Measurements from ENCODE around the gene FICD.

FICD gene
- long read RNA-seq, transcript FICD-204 (3 exons, 3,347 nt): major isoform, 29 of 38 reads
- long read RNA-seq, partial matches to known transcripts: 1 of 38 reads
- long read RNA-seq, other reads (novel, unspliced or antisense): 5 of 38 reads

DNA sequence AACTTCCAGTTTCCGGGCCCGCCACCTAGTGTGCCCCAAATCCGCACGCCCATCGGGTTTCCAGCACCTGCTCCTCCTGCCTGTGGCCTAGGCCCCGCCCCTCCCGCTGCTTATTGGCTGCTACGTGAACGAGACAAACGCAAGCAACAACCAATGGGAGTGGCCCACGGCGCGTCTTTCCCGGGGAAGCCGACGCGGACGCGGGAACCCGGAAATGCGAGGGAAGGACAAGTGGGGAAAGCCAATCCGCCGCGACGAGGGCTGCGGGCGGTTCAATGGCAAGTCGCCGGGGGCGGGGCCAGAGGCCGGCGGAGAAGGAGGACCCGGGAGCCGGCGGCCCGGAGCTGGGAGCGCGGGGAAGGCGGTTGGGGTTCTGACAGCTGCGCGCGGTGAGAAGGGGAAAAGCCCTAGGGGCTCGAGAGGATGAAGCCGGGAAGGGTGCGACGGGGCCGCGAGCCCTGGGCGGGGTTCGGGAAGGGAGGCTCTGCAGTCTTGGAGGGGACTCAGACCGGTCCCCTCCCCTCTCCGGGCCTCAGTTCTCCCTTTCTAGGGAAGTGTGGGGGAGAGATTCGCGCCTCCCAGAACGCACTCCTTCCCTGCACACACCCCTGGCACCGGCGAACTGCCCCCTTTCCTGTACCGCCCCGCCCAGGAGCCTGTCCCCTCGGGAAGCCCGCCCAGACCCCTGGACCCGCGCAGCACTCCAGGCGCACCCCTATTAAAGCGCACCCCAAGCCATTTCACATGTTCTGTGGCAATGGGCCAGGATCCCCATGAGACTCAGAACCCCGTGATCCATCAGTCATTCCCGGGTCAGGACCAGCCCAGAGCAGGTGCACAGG, at the start of gene FICD:
TSS of gene FICD (plus strand) at position 305 of the 842 bp plus-strand sequence. CDS start 1,696 bp downstream, outside the sequence.
- TF ChIP-seq, protein P1, sequence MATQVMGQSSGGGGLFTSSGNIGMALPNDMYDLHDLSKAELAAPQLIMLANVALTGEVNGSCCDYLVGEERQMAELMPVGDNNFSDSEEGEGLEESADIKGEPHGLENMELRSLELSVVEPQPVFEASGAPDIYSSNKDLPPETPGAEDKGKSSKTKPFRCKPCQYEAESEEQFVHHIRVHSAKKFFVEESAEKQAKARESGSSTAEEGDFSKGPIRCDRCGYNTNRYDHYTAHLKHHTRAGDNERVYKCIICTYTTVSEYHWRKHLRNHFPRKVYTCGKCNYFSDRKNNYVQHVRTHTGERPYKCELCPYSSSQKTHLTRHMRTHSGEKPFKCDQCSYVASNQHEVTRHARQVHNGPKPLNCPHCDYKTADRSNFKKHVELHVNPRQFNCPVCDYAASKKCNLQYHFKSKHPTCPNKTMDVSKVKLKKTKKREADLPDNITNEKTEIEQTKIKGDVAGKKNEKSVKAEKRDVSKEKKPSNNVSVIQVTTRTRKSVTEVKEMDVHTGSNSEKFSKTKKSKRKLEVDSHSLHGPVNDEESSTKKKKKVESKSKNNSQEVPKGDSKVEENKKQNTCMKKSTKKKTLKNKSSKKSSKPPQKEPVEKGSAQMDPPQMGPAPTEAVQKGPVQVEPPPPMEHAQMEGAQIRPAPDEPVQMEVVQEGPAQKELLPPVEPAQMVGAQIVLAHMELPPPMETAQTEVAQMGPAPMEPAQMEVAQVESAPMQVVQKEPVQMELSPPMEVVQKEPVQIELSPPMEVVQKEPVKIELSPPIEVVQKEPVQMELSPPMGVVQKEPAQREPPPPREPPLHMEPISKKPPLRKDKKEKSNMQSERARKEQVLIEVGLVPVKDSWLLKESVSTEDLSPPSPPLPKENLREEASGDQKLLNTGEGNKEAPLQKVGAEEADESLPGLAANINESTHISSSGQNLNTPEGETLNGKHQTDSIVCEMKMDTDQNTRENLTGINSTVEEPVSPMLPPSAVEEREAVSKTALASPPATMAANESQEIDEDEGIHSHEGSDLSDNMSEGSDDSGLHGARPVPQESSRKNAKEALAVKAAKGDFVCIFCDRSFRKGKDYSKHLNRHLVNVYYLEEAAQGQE (IDR thresholded peaks at IDR 0.05; ENCODE audit: insufficient replicate concordance, low read depth): no peak
- no peak for TF ChIP-seq SPI1 (IDR thresholded peaks at IDR 0.05; ENCODE audit: borderline replicate concordance, low read depth)
- TF ChIP-seq, protein P2, sequence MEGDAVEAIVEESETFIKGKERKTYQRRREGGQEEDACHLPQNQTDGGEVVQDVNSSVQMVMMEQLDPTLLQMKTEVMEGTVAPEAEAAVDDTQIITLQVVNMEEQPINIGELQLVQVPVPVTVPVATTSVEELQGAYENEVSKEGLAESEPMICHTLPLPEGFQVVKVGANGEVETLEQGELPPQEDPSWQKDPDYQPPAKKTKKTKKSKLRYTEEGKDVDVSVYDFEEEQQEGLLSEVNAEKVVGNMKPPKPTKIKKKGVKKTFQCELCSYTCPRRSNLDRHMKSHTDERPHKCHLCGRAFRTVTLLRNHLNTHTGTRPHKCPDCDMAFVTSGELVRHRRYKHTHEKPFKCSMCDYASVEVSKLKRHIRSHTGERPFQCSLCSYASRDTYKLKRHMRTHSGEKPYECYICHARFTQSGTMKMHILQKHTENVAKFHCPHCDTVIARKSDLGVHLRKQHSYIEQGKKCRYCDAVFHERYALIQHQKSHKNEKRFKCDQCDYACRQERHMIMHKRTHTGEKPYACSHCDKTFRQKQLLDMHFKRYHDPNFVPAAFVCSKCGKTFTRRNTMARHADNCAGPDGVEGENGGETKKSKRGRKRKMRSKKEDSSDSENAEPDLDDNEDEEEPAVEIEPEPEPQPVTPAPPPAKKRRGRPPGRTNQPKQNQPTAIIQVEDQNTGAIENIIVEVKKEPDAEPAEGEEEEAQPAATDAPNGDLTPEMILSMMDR (IDR thresholded peaks at IDR 0.05; ENCODE audit: insufficient read depth, low read length): no peak
- peak; percentile 32; the same call in 1 of the 2 replicates for TF ChIP-seq POLR2AphosphoS5 (IDR thresholded peaks at IDR 0.05; ENCODE audit: low read depth)
- TF ChIP-seq GABPA (IDR thresholded peaks at IDR 0.05; ENCODE audit: low read depth): peak; percentile 39; the same call in 1 of the 2 replicates
- Histone ChIP-seq H3K27me3 (ENCODE audit: insufficient read depth, poor library complexity, severe bottlenecking) (no peaks in the 10 kb centered on the region), H3K27ac (replicated peaks) (peak within 1 kb of the TSS; percentile 67), H3K4me3 (replicated peaks; ENCODE audit: insufficient read depth, low read length) (peak within 1 kb of the TSS; percentile 98)
- peak; percentile 95 to 100 for DNase-seq (ENCODE audit: low read depth in 1 of 2, low spot score in 1 of 2)

DNA sequence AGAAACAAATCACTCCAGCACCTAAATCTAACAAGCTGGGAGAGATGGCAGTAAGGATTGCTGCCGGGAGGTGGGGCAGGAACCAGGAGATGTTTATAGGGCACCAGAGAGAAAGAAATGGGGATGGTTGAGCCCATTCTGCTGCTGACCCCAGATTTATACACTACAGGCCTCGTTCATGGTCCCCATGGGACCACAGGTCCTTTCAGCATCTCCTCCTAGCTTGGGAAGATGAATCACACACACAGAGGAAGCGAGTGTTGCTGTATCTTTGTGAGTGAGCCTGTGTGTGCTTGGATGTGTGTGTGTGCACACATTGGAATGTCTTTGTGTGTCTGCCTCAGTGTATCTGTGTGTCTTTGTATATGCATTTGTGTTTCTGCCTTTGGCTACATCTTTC, 49.7 kb upstream of the FICD start:
- no peak overlapping the region for H3K4me3 ChIP-seq (replicated peaks; ENCODE audit: insufficient read depth, low read length)
- no peak overlapping the region for H3K27ac ChIP-seq (replicated peaks)
- no peak for DNase-seq (ENCODE audit: low read depth in 1 of 2, low spot score in 1 of 2)
- no peak for TF ChIP-seq SPI1 (IDR thresholded peaks at IDR 0.05; ENCODE audit: borderline replicate concordance, low read depth)
- TF ChIP-seq, protein P2 (IDR thresholded peaks at IDR 0.05; ENCODE audit: insufficient read depth, low read length): no peak
- no peak for TF ChIP-seq POLR2AphosphoS5 (IDR thresholded peaks at IDR 0.05; ENCODE audit: low read depth)
- no peak for TF ChIP-seq GABPA (IDR thresholded peaks at IDR 0.05; ENCODE audit: low read depth)
- TF ChIP-seq, protein P1 (IDR thresholded peaks at IDR 0.05; ENCODE audit: insufficient replicate concordance, low read depth): no peak
- H3K27me3 ChIP-seq (ENCODE audit: insufficient read depth, poor library complexity, severe bottlenecking): no peaks in the 10 kb centered on the region

DNA sequence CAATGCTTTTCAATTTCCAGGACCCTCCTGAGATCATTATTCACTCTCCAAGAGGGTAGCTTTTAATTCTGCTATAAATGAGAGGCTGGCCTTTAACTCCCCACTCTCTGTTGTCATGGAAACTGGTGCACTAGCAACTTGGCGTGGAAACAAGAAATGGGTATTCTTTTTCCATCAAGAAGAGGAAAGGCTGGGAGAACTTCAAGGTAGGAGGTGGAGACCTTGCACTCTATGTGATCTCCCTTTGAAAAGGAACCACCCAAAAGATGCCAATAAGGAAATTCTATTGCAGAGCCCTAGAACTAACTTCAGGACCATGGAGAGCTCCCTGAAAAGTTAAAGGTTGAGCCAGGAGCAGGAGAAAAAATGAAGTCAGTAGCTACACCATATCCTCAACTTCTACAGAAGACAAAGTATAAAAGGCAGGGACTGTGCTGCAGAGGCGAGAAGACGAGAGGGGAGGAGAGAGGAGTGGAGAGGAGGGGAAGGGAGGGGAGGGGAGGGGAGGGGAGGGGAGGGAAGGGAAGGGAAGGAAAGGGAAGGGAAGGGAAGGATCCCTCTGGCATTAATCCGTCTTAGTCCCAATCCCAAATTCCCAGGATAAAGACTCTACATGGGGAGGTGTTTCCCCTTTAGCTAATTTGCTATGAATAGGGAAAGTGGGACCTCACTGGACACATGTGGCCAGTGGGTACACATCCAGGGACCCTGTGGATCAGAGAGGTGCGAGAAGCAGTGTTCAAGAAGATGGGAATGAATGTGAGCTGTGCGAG, 46.7 kb upstream of the FICD start:
- TF ChIP-seq, protein P1 (IDR thresholded peaks at IDR 0.05; ENCODE audit: insufficient replicate concordance, low read depth): peak; percentile 94
- no peak for TF ChIP-seq SPI1 (IDR thresholded peaks at IDR 0.05; ENCODE audit: borderline replicate concordance, low read depth)
- no peak for TF ChIP-seq GABPA (IDR thresholded peaks at IDR 0.05; ENCODE audit: low read depth)
- TF ChIP-seq, protein P2 (IDR thresholded peaks at IDR 0.05; ENCODE audit: insufficient read depth, low read length): no peak
- no peak for TF ChIP-seq POLR2AphosphoS5 (IDR thresholded peaks at IDR 0.05; ENCODE audit: low read depth)
- Histone ChIP-seq H3K27me3 (ENCODE audit: insufficient read depth, poor library complexity, severe bottlenecking) (no peaks in the 10 kb centered on the region), H3K4me3 (replicated peaks; ENCODE audit: insufficient read depth, low read length) (no peak overlapping the region), H3K27ac (replicated peaks) (no peak overlapping the region)
- DNase-seq (ENCODE audit: low read depth in 1 of 2, low spot score in 1 of 2): peak in 1 of 2 experiments; percentile 15
